Caco-2 (cell line): ENCODE measurements around the gene DCAF5. TPM values are rescaled to one million over a fixed set of nuclear protein-coding genes. Genes with fewer than 3 reads are reported as not detected.
"Not testable (repeated sequence)": the region's sequence is repeated elsewhere in the genome, so short reads cannot be mapped to it uniquely, and the experiment has no call there.

Experiments
- BruUV-seq: library from RNA; stranded (reverse); fragments of 400-500 nt; replicated peaks from 2 replicates; lab custom pipeline; 2021; lab: Mats Ljungman, UMichigan
- CTCF ChIA-PET: fragments of 300-600 bp; sonication (Branson Sonifier 250); formaldehyde crosslinking; loops from one replicate; lab custom pipeline; 2022; ENCODE audit warnings: antibody characterized with exemption; lab: Charles Lee
- POLR2A ChIA-PET: fragments of 300-600 bp; sonication (Branson Sonifier 250); formaldehyde crosslinking; loops from one replicate; lab custom pipeline; 2022; ENCODE audit warnings: antibody characterized with exemption; lab: Charles Lee
- DNase-seq, 2 experiments: peaks; one replicate each; pipeline versions ENCODE4 v3.0.0 to v3.0.0-alpha.2; 2020 to 2022
- H3K27me3 ChIP-seq: replicated peaks from 2 replicates; pipeline ENCODE4 v1.6.0; 2011; ENCODE audit warnings: low read length; ENCODE audit not compliant: control insufficient read depth, insufficient read depth
- H3K36me3 ChIP-seq: 2 replicates; pipeline ENCODE4 v1.5.1; 2011; ENCODE audit warnings: low read length; ENCODE audit not compliant: control insufficient read depth, insufficient read depth
- H3K4me1 ChIP-seq: fragments of 250-450 bp; sonication (Bioruptor Pico); 2 replicates; pipeline ENCODE4 v1.5.1; 2020; ENCODE audit warnings: mild to moderate bottlenecking
- H3K4me3 ChIP-seq: 2 replicates; pipeline ENCODE4 v1.5.1; 2011; ENCODE audit warnings: low read depth, mild to moderate bottlenecking, control low read depth, low read length
- H3K9me3 ChIP-seq: fragments of 250-450 bp; sonication (Bioruptor Pico); 2 replicates; pipeline ENCODE4 v1.5.1; 2020; ENCODE audit warnings: mild to moderate bottlenecking, moderate library complexity
- H3K27ac Mint-ChIP-seq: one replicate; pipeline ENCODE4 v1.8.0; 2022; ENCODE audit warnings: mixed read lengths; ENCODE audit not compliant: unreplicated experiment
- H3K27me3 Mint-ChIP-seq: one replicate; pipeline ENCODE4 v1.8.0; 2022; ENCODE audit warnings: mixed read lengths; ENCODE audit not compliant: insufficient read depth, unreplicated experiment
- H3K36me3 Mint-ChIP-seq: one replicate; pipeline ENCODE4 v1.8.0; 2022; ENCODE audit warnings: mild to moderate bottlenecking, mixed read lengths; ENCODE audit not compliant: insufficient read depth, unreplicated experiment
- H3K4me1 Mint-ChIP-seq: one replicate; pipeline ENCODE4 v1.8.0; 2022; ENCODE audit warnings: low read depth, mixed read lengths; ENCODE audit not compliant: unreplicated experiment
- H3K4me3 Mint-ChIP-seq: one replicate; pipeline ENCODE4 v1.8.0; 2022; ENCODE audit warnings: mild to moderate bottlenecking, moderate library complexity, mixed read lengths; ENCODE audit not compliant: unreplicated experiment
- H3K9me3 Mint-ChIP-seq: one replicate; pipeline ENCODE4 v1.8.0; 2022; ENCODE audit warnings: mixed read lengths; ENCODE audit not compliant: unreplicated experiment
- CTCF ChIP-seq, 2 experiments: fragments of 200-600 bp in 1 of 2; IDR thresholded peaks; 1 replicate in 1 of 2; 2 replicates in 1 of 2; pipeline versions ENCODE4 v1.5.1 to v1.8.0; 2011 to 2022; ENCODE audit warnings: antibody characterized with exemption in 1 of 2, control low read depth in 1 of 2, inconsistent platforms in 1 of 2, low read depth in 1 of 2, low read length in 1 of 2, mild to moderate bottlenecking in 1 of 2, moderate library complexity in 1 of 2; ENCODE audit not compliant: insufficient read depth in 1 of 2, severe bottlenecking in 1 of 2, unreplicated experiment in 1 of 2
- intact Hi-C: fragments of 100-400 bp; cut with micrococcal nuclease; formaldehyde crosslinking; loops from one replicate; pipeline ENCODE4 v1.10.0; 2022; ENCODE audit not compliant: unreplicated experiment
- total RNA-seq: library from RNA; stranded (reverse); gene quantifications from 2 replicates; pipeline ENCODE4 v1.2.3, GENCODE V29; 2022

The DCAF5 gene
- total RNA-seq, 1 experiment from 2014 or later: 34.8 TPM

GRCh38 chr14:69170839-69171238 lies 17.9 kb upstream of the DCAF5 start:
- BruUV-seq: no TSS peak
- no peaks in the 10 kb centered on the region for H3K27me3 ChIP-seq
- no peaks in the 10 kb centered on the region for H3K36me3 ChIP-seq
- no peaks in the 10 kb centered on the region for H3K4me1 ChIP-seq
- CTCF ChIA-PET: no interaction called here
- Mint-ChIP-seq H3K4me3 (no peak overlapping the region), H3K4me1 (no peaks in the 10 kb centered on the region), H3K36me3 (no peaks in the 10 kb centered on the region), H3K27me3 (peaks cover 2% of the 10 kb centered on the region), H3K9me3 (no peaks in the 10 kb centered on the region), H3K27ac (no peak overlapping the region)
- POLR2A ChIA-PET: no interaction called here
- intact Hi-C loops: no loop called here
- no peak overlapping the region for H3K4me3 ChIP-seq
- no peak for TF ChIP-seq CTCF (IDR thresholded peaks at IDR 0.05; ENCODE audit: insufficient read depth in 1 of 2, low read depth in 1 of 2, low read length in 1 of 2, severe bottlenecking in 1 of 2, unreplicated experiment in 1 of 2)
- H3K9me3 ChIP-seq: no peaks in the 10 kb centered on the region
- DNase-seq: no peak

GRCh38 chr14:69165787-69166186 lies 12.9 kb upstream of the DCAF5 start:
- H3K4me1 Mint-ChIP-seq, H3K27ac Mint-ChIP-seq, BruUV-seq, H3K27me3 ChIP-seq, H3K36me3 Mint-ChIP-seq, H3K4me3 ChIP-seq, H3K4me1 ChIP-seq, H3K36me3 ChIP-seq, intact Hi-C loops, H3K9me3 ChIP-seq, H3K4me3 Mint-ChIP-seq, H3K27me3 Mint-ChIP-seq, H3K9me3 Mint-ChIP-seq, POLR2A ChIA-PET, CTCF ChIA-PET, DNase-seq: not testable (repeated sequence)

GRCh38 chr14:69161590-69161989 lies 8.7 kb upstream of the DCAF5 start:
- CTCF ChIA-PET: no interaction called here
- no TSS peak for BruUV-seq

More at GRCh38 chr14:69161590-69161989, 8.7 kb upstream of the DCAF5 start:
- Mint-ChIP-seq H3K27me3 (peaks cover 5% of the 10 kb centered on the region), H3K27ac (no peak overlapping the region), H3K4me1 (peaks cover 9% of the 10 kb centered on the region), H3K9me3 (peaks cover 10% of the 10 kb centered on the region), H3K4me3 (no peak overlapping the region), H3K36me3 (no peaks in the 10 kb centered on the region)
- POLR2A ChIA-PET: no interaction called here
- Histone ChIP-seq H3K4me3 (no peak overlapping the region), H3K36me3 (no peaks in the 10 kb centered on the region), H3K9me3 (no peaks in the 10 kb centered on the region), H3K4me1 (no peaks in the 10 kb centered on the region), H3K27me3 (no peaks in the 10 kb centered on the region)
- no peak for TF ChIP-seq CTCF (IDR thresholded peaks at IDR 0.05; ENCODE audit: insufficient read depth in 1 of 2, low read depth in 1 of 2, low read length in 1 of 2, severe bottlenecking in 1 of 2, unreplicated experiment in 1 of 2)
- intact Hi-C loops: no loop called here
- DNase-seq: no peak
